NCI-H526 (cell line): ENCODE measurements around the gene UNC45B.
A peak's percentile ranks its signal among the peaks of the same experiment; 100 is the strongest.
"Not testable (repeated sequence)": the region's sequence is repeated elsewhere in the genome, so short reads cannot be mapped to it uniquely, and the experiment has no call there.

Experiments
- DNase-seq, 2 experiments: peaks; one replicate each; lab custom pipeline; 2025; lab: John Stamatoyannopoulos, UW

UNC45B gene

DNA sequence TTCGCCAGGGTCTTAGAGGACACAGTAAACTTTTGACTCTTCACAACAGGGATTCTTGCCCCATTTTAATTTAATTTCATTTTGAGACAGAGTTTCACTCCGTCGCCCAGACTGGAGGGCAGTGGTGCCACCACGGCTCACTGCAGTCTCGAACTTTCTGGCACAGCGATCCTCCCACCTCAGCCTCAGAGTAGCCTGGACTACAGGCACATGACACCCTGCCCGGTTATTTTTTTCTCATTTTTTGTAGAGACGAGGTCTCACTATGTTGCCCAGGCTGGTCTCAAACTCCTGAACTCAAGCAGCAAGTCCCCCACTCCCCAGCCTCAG lies 5.2 kb upstream of the UNC45B start:
- DNase-seq = no peak

- no peak for DNase-seq
Observed at GRCh38 chr17:35144840-35145239, 2.8 kb upstream of the UNC45B start.

DNA sequence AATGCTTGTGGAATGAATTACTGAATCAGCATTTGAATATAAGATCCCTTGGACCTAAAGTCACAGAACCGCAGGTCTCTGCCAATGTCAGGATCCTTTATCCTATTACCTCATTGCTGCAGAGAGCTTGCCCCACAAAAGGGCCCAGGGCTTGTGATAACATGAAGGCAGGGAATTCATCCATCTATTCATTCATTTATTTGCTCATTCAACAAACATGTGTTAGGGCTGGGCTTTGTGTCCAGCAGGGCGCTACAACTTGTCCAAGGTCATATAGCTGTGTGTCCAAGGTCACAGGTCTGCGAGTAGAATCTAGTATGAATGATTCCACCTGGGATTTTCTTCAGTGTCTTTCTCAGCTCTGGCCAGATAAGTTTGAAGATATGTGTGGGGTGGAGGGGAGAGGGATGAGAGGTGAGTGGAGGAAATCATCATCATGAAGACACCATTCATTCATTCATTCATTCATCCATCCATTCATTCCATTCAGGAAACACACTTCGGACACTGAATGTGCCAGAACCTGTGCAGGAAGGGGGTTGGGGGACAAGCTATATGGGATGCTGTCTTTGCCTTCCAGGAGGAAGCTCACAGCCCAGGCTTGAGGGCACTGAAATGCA lies 1.3 kb upstream of the UNC45B start:
- no peak for DNase-seq

- no peak for DNase-seq
Observed at GRCh38 chr17:35148144-35148543, 527 bp downstream of the UNC45B start.

DNA sequence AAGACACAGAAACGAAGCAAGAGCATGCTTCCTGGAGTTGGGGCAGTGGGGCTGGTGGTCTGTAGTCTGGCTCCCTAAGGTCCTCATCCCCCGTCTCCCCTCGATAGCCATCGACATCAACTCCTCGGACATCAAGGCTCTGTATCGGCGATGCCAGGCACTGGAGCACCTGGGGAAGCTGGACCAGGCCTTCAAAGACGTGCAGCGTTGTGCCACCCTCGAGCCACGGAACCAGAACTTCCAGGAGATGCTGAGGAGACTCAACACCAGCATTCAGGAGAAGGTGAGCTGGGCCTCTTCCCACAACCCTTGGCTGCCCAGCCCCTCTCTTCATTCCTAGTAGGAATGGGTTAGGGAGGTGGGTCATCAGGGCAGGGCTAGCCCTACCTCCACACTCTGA lies 2.3 kb downstream of the UNC45B start:
- DNase-seq = no peak

DNA sequence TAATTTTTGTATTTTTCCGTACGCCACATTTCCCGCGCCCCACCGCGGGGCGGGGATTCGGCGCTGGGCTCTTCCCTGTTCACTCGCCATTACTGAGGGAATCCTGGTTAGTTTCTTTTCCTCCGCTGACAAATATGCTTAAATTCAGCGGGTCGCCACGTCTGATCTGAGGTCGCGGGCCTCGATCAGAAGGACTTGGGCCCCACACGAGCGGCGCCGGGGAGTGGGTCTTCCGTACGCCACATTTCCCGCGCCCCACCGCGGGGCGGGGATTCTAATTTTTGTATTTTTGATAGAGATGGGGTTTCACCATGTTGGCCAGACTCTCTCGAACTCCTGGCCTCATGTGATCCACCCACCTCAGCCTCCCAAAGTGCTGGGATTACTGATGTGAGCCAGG lies 3.5 kb downstream of the UNC45B start:
- not testable (repeated sequence) for DNase-seq

GRCh38 chr17:35152421-35153140 lies 5.0 kb downstream of the UNC45B start:
- DNase-seq = no peak

GRCh38 chr17:35154196-35155165 lies 6.9 kb downstream of the UNC45B start:
- DNase-seq = no peak

- no peak for DNase-seq
Observed at GRCh38 chr17:35155246-35155645, 7.6 kb downstream of the UNC45B start.

GRCh38 chr17:35159940-35160339 lies 12.3 kb downstream of the UNC45B start:
- DNase-seq = no peak

DNA sequence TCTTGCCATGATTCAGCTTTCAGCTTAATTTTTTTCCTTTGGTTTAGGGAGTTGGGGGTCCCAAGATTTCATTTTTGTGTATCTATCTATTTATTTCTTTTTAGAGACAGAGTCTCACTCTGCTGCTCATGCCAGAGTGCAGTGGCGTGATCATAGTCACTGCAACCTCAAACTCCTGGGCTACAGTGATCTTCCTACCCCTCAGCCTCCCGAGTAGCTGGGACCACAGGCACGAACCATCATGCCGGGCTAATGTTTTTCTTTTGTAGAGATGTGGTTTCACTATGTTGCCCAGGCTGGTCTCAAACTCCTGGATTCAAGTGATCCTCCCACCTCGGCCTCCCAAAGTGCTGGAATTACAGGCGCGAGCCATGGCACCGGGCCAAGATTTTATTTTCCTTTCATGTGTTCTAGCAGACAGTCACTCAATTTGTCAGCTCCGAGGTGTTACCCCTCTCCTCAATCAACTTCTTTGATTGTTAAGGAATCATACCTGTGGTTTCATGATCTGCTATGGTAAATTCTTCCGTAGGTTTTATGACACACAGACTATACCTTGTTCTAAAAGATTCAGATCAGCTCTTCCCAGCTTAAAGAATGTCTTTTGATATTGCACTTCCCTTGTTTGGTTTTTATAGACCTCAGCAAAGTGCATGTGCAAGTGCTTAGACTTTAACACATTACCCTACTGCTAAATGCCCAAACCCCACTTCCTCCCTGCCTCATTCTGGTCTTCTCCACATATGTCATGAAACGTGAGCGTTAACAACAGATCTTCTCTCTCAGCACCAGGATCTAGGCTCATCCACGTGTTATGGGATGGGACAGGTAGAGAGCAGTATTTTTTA lies 13.0 kb downstream of the UNC45B start:
- no peak for DNase-seq

- no peak for DNase-seq
Observed at GRCh38 chr17:35161281-35161761, 13.7 kb downstream of the UNC45B start.

DNA sequence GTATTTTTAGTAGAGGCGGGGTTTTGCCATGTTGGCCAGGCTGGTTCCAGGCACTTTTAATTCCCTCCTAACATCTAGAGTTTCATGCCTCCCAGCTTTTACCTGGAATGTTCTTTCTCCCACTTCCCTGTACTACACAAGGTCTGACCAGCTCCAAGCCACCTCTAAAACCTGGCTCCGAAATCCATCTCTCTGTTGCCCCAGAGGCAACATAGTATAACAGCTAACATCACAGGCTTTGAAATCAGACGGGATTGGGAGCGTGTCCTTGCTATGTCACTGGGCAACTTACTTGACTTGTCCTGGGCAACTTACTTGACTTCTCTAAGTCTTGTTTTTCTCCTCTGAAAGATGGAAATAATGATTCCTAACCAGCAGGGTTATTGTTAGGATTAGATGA lies 15.1 kb downstream of the UNC45B start:
- DNase-seq = no peak

GRCh38 chr17:35163886-35164285 lies 16.3 kb downstream of the UNC45B start:
- DNase-seq = no peak

GRCh38 chr17:35164716-35165115 lies 17.1 kb downstream of the UNC45B start:
- DNase-seq = no peak

DNA sequence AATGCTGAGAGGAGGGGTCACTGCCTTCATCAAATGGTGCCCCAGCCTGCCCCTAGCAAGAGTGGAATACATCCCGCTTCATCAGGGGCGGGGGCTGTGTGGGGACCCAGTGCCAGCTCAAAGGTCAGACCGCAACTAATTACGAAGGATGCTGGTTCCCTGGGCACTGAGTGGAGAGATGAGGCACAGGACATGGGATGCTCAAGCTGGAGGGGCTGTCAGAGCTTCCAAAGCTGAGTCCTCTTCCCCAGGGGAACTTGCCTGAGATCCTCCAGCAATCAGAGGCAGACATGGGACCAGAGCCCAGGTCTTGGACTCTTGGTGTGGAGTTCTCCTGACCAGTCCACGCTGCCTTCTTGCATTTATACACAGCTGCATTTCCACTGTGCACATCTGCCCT lies 18.9 kb downstream of the UNC45B start:
- no peak for DNase-seq

GRCh38 chr17:35167046-35167445 lies 19.4 kb downstream of the UNC45B start:
- no peak for DNase-seq

DNA sequence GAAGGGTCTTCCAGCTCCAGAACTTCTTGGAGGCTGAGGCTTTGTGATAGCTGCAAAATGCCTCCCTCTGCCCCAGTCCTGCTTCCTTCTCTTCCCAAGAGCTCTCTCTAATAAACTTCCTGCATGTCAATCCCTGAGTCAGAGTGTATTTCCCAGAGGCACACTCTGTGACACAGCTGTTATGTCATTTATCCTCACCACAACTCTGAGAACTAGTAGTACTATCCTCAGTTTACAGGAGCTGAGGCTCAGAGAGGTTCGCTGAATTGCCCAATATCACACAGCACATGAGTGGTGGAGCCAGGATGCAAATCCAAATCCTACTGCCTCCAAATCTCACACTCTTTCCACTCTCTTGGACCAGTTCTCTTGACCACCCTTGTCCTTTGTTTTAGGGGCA lies 20.0 kb downstream of the UNC45B start:
- no peak for DNase-seq

DNA sequence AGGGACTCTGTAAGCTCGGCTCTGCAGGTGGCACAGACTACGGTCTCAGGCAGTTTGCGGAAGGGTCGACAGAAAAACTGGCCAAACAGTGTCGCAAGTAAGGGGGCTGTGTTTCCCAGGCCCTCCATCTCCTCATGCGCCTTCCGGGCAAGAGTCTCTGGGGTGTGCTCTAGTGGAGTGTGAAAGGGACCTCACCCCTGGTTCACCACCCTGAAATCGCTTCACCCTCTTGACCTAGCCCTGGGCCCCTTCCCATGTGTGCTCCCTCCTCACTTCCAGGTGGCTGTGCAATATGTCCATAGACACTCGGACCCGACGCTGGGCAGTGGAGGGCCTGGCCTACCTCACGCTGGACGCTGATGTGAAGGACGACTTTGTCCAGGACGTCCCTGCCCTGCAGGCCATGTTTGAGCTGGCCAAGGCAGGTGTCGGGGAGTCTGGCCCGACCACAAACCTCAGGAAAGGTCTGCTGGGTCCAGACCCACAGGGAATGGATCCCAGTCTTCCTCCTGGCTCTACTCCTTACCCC lies 22.3 kb downstream of the UNC45B start:
- DNase-seq = no peak

- DNase-seq = peak in 1 of 2 experiments; percentile 27
Observed at GRCh38 chr17:35170968-35171771, 23.6 kb downstream of the UNC45B start.

DNA sequence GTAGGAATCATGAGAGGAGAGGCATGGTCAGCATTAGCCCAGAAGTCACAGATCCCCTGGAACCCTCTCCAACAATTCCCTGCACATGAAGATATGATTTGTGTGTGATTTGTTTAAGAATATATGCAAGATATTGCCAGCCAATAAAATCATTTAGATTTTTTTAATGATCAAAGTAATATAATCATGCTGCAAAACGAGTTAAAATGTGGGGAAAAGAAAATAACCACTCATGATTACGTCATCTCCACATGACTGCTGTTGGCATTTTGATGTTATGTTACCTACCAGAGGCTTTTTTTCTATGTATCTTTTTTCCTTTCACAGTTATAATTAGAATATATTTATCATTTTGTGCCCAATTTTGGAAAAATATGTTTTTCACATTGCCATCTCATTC lies 24.2 kb downstream of the UNC45B start:
- DNase-seq = no peak
